ENCODE measurements around the gene TSEN54. TPM values are rescaled to one million over a fixed set of nuclear protein-coding genes. Genes with fewer than 3 reads are reported as not detected.

Gene TSEN54
- total RNA-seq, 1 experiment from 2014 or later: 87.3 TPM

- no TSS peak for BruUV-seq (replicated peaks)
- ChIA-PET CTCF (interaction anchor here (1.3 kb wide), 1 partner anchor 92 kb away, joined by 3 read pairs; no protein-coding TSS in a partner anchor), POLR2A (interaction anchor here (0.6 kb wide), 1 partner anchor 96 kb away, joined by 5 read pairs; no protein-coding TSS in a partner anchor), RAD21 (ENCODE audit: low non-redundant PET in 1 of 2, low total read pairs in 2 of 2, uncharacterized antibody in 2 of 2, unreplicated experiment in 2 of 2) (no interaction called here)
- no peaks in the 10 kb centered on the region for H3K9me2 ChIP-seq (ENCODE audit: insufficient read depth)
- H3K9ac ChIP-seq (ENCODE audit: low read length): no peak overlapping the region
- H3K36me3 ChIP-seq (ENCODE audit: control insufficient read depth in 1 of 2, insufficient read depth in 2 of 2, low read length in 2 of 2): peaks cover 16 to 32% of the 10 kb centered on the region in 2 experiments; a peak in 3 of 4 replicates
- H3K27me3 ChIP-seq (ENCODE audit: insufficient read depth, low read length): no peaks in the 10 kb centered on the region
- H3K27ac ChIP-seq (ENCODE audit: low read depth, low read length): no peak overlapping the region; the same call in 1 of the 2 replicates
- DNase-seq (ENCODE audit: low read depth, low spot score) (no peak), ATAC-seq (no peak)
- H4K20me1 ChIP-seq (ENCODE audit: insufficient read depth): no peaks in the 10 kb centered on the region; the same call in 1 of the 2 replicates
- intact Hi-C loops (cut with micrococcal nuclease): loop anchor here (10.0 kb wide), 1 partner anchor 235 kb away; no protein-coding TSS in a partner anchor
- TF ChIP-seq, protein P1, sequence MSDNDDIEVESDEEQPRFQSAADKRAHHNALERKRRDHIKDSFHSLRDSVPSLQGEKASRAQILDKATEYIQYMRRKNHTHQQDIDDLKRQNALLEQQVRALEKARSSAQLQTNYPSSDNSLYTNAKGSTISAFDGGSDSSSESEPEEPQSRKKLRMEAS (IDR thresholded peaks at IDR 0.05): no peak
- TF ChIP-seq EGR1 (IDR thresholded peaks at IDR 0.05; ENCODE audit: low read depth) (no peak), SP1 (IDR thresholded peaks at IDR 0.05; ENCODE audit: low read depth) (no peak), SIN3A (IDR thresholded peaks at IDR 0.05; ENCODE audit: low read depth) (no peak), TCF7L2 (IDR thresholded peaks at IDR 0.05; ENCODE audit: borderline replicate concordance, extremely low read depth, insufficient read depth, insufficient read length) (no peak), ZFX (IDR thresholded peaks at IDR 0.05) (no peak), POLR2A (IDR thresholded peaks at IDR 0.05; ENCODE audit: borderline replicate concordance, extremely low read depth, insufficient read depth, insufficient read length) (no peak), CEBPB (IDR thresholded peaks at IDR 0.05; ENCODE audit: low read depth) (no peak), ZNF274 (IDR thresholded peaks at IDR 0.05; ENCODE audit: low read depth, low read length) (no peak), CBX3 (IDR thresholded peaks at IDR 0.05; ENCODE audit: low read depth) (no peak), EZH2phosphoT487 (IDR thresholded peaks at IDR 0.05; ENCODE audit: borderline replicate concordance) (no peak), ELF1 (IDR thresholded peaks at IDR 0.05; ENCODE audit: borderline replicate concordance, low read depth) (no peak), RAD21 (IDR thresholded peaks at IDR 0.05; ENCODE audit: low read depth) (no peak)
- TF ChIP-seq, protein P2, sequence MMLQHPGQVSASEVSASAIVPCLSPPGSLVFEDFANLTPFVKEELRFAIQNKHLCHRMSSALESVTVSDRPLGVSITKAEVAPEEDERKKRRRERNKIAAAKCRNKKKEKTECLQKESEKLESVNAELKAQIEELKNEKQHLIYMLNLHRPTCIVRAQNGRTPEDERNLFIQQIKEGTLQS (IDR thresholded peaks at IDR 0.05): no peak
- TF ChIP-seq, protein P3, sequence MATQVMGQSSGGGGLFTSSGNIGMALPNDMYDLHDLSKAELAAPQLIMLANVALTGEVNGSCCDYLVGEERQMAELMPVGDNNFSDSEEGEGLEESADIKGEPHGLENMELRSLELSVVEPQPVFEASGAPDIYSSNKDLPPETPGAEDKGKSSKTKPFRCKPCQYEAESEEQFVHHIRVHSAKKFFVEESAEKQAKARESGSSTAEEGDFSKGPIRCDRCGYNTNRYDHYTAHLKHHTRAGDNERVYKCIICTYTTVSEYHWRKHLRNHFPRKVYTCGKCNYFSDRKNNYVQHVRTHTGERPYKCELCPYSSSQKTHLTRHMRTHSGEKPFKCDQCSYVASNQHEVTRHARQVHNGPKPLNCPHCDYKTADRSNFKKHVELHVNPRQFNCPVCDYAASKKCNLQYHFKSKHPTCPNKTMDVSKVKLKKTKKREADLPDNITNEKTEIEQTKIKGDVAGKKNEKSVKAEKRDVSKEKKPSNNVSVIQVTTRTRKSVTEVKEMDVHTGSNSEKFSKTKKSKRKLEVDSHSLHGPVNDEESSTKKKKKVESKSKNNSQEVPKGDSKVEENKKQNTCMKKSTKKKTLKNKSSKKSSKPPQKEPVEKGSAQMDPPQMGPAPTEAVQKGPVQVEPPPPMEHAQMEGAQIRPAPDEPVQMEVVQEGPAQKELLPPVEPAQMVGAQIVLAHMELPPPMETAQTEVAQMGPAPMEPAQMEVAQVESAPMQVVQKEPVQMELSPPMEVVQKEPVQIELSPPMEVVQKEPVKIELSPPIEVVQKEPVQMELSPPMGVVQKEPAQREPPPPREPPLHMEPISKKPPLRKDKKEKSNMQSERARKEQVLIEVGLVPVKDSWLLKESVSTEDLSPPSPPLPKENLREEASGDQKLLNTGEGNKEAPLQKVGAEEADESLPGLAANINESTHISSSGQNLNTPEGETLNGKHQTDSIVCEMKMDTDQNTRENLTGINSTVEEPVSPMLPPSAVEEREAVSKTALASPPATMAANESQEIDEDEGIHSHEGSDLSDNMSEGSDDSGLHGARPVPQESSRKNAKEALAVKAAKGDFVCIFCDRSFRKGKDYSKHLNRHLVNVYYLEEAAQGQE (IDR thresholded peaks at IDR 0.05; ENCODE audit: low read depth): no peak
- TF ChIP-seq, protein P4, sequence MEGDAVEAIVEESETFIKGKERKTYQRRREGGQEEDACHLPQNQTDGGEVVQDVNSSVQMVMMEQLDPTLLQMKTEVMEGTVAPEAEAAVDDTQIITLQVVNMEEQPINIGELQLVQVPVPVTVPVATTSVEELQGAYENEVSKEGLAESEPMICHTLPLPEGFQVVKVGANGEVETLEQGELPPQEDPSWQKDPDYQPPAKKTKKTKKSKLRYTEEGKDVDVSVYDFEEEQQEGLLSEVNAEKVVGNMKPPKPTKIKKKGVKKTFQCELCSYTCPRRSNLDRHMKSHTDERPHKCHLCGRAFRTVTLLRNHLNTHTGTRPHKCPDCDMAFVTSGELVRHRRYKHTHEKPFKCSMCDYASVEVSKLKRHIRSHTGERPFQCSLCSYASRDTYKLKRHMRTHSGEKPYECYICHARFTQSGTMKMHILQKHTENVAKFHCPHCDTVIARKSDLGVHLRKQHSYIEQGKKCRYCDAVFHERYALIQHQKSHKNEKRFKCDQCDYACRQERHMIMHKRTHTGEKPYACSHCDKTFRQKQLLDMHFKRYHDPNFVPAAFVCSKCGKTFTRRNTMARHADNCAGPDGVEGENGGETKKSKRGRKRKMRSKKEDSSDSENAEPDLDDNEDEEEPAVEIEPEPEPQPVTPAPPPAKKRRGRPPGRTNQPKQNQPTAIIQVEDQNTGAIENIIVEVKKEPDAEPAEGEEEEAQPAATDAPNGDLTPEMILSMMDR (IDR thresholded peaks at IDR 0.05 in 2 of 3, conservative IDR thresholded peaks at IDR 0.05 in 1 of 3; ENCODE audit: borderline replicate concordance in 1 of 3, insufficient read depth in 1 of 3, low read depth in 2 of 3, low read length in 2 of 3): no peak
- H3K4me2 ChIP-seq (ENCODE audit: low read length): no peak overlapping the region
- no peaks in the 10 kb centered on the region for H3K9me3 ChIP-seq (ENCODE audit: control insufficient read depth in 1 of 2, insufficient read depth in 1 of 2, low read depth in 1 of 2, low read length in 2 of 2)
- no peak overlapping the region for H2AFZ ChIP-seq (ENCODE audit: low read depth, low read length, poor library complexity, severe bottlenecking)
- H3K4me3 ChIP-seq (replicated peaks in 1 of 2; ENCODE audit: low read depth in 1 of 2, low read length in 2 of 2): no peak overlapping the region
- peaks cover 47% of the 10 kb centered on the region for H3K79me2 ChIP-seq (ENCODE audit: insufficient read depth, low read length)
- H3K4me1 ChIP-seq (ENCODE audit: control insufficient read depth in 1 of 2, insufficient read depth in 2 of 2, low read length in 2 of 2): peaks cover 21 to 47% of the 10 kb centered on the region in 2 experiments
Observed at GRCh38 chr17:75509528-75510258, 6.6 kb upstream of the TSEN54 start.
